ENCODE results near the gene ADAMTSL3.
"Not testable (repeated sequence)": the region's sequence is repeated elsewhere in the genome, so short reads cannot be mapped to it uniquely, and the experiment has no call there.

The ADAMTSL3 gene

GRCh38 chr15:83733691-83734090, 79.8 kb downstream of the ADAMTSL3 start:
- no peaks in the 10 kb centered on the region for H3K4me1 ChIP-seq (ENCODE audit: control insufficient read depth in 5 of 5, insufficient read depth in 5 of 5, low read length in 5 of 5)
- no peak overlapping the region for H3K4me3 ChIP-seq (ENCODE audit: low read depth in 1 of 5, low read length in 5 of 5)
- no peaks in the 10 kb centered on the region for H3K36me3 ChIP-seq (ENCODE audit: control insufficient read depth in 5 of 5, insufficient read depth in 5 of 5, low read length in 5 of 5)
- H3K9ac ChIP-seq (ENCODE audit: low read length in 5 of 5), result no peak overlapping the region
- no peak overlapping the region for H3K27ac ChIP-seq (ENCODE audit: low read depth, low read length)
- H3K9me3 ChIP-seq (ENCODE audit: control insufficient read depth in 5 of 5, low read length in 5 of 5), result peaks cover 0 to 4% (median 0%) of the 10 kb centered on the region in 5 donors
- H3K27me3 ChIP-seq (ENCODE audit: control insufficient read depth in 5 of 5, insufficient read depth in 4 of 5, low read length in 5 of 5), result no peaks in the 10 kb centered on the region

GRCh38 chr15:83734487-83734886, 80.6 kb downstream of the ADAMTSL3 start:
- Histone ChIP-seq H3K36me3 (ENCODE audit: control insufficient read depth in 5 of 5, insufficient read depth in 5 of 5, low read length in 5 of 5) (no peaks in the 10 kb centered on the region), H3K27me3 (ENCODE audit: control insufficient read depth in 5 of 5, insufficient read depth in 4 of 5, low read length in 5 of 5) (no peaks in the 10 kb centered on the region), H3K9me3 (ENCODE audit: control insufficient read depth in 5 of 5, low read length in 5 of 5) (peaks cover 0 to 4% (median 0%) of the 10 kb centered on the region in 5 donors), H3K9ac (ENCODE audit: low read length in 5 of 5) (no peak overlapping the region), H3K4me3 (ENCODE audit: low read depth in 1 of 5, low read length in 5 of 5) (no peak overlapping the region), H3K4me1 (ENCODE audit: control insufficient read depth in 5 of 5, insufficient read depth in 5 of 5, low read length in 5 of 5) (no peaks in the 10 kb centered on the region), H3K27ac (ENCODE audit: low read depth, low read length) (no peak overlapping the region)

- Histone ChIP-seq H3K27me3 (ENCODE audit: control insufficient read depth in 5 of 5, insufficient read depth in 4 of 5, low read length in 5 of 5) (no peaks in the 10 kb centered on the region), H3K36me3 (ENCODE audit: control insufficient read depth in 5 of 5, insufficient read depth in 5 of 5, low read length in 5 of 5) (no peaks in the 10 kb centered on the region), H3K9ac (ENCODE audit: low read length in 5 of 5) (no peak overlapping the region), H3K9me3 (ENCODE audit: control insufficient read depth in 5 of 5, low read length in 5 of 5) (no peaks in the 10 kb centered on the region), H3K4me1 (ENCODE audit: control insufficient read depth in 5 of 5, insufficient read depth in 5 of 5, low read length in 5 of 5) (no peaks in the 10 kb centered on the region), H3K4me3 (ENCODE audit: low read depth in 1 of 5, low read length in 5 of 5) (no peak overlapping the region), H3K27ac (ENCODE audit: low read depth, low read length) (no peak overlapping the region)
Observed at GRCh38 chr15:83739629-83740028, 85.7 kb downstream of the ADAMTSL3 start.

- H3K9ac ChIP-seq (ENCODE audit: low read length in 5 of 5), result no peak overlapping the region
- no peak overlapping the region for H3K4me3 ChIP-seq (ENCODE audit: low read depth in 1 of 5, low read length in 5 of 5)
- no peaks in the 10 kb centered on the region for H3K27me3 ChIP-seq (ENCODE audit: control insufficient read depth in 5 of 5, insufficient read depth in 4 of 5, low read length in 5 of 5)
- H3K9me3 ChIP-seq (ENCODE audit: control insufficient read depth in 5 of 5, low read length in 5 of 5), result peaks cover 0 to 2% (median 0%) of the 10 kb centered on the region in 5 donors
- peaks cover 0 to 13% (median 7%) of the 10 kb centered on the region in 5 donors for H3K4me1 ChIP-seq (ENCODE audit: control insufficient read depth in 5 of 5, insufficient read depth in 5 of 5, low read length in 5 of 5)
- H3K36me3 ChIP-seq (ENCODE audit: control insufficient read depth in 5 of 5, insufficient read depth in 5 of 5, low read length in 5 of 5), result no peaks in the 10 kb centered on the region
- H3K27ac ChIP-seq (ENCODE audit: low read depth, low read length), result no peak overlapping the region
Observed at GRCh38 chr15:83745771-83746170, 91.8 kb downstream of the ADAMTSL3 start.

- Histone ChIP-seq H3K36me3 (ENCODE audit: control insufficient read depth in 5 of 5, insufficient read depth in 5 of 5, low read length in 5 of 5) (no peaks in the 10 kb centered on the region), H3K9ac (ENCODE audit: low read length in 5 of 5) (no peak overlapping the region), H3K4me1 (ENCODE audit: control insufficient read depth in 5 of 5, insufficient read depth in 5 of 5, low read length in 5 of 5) (peaks cover 0 to 13% (median 7%) of the 10 kb centered on the region in 5 donors), H3K9me3 (ENCODE audit: control insufficient read depth in 5 of 5, low read length in 5 of 5) (peaks cover 0 to 2% (median 0%) of the 10 kb centered on the region in 5 donors), H3K27me3 (ENCODE audit: control insufficient read depth in 5 of 5, insufficient read depth in 4 of 5, low read length in 5 of 5) (no peaks in the 10 kb centered on the region), H3K4me3 (ENCODE audit: low read depth in 1 of 5, low read length in 5 of 5) (no peak overlapping the region), H3K27ac (ENCODE audit: low read depth, low read length) (no peak overlapping the region)
Observed at GRCh38 chr15:83746231-83746630, 92.3 kb downstream of the ADAMTSL3 start.

GRCh38 chr15:83747050-83747717, 93.3 kb downstream of the ADAMTSL3 start:
- Histone ChIP-seq H3K36me3 (ENCODE audit: control insufficient read depth in 5 of 5, insufficient read depth in 5 of 5, low read length in 5 of 5) (no peaks in the 10 kb centered on the region), H3K27me3 (ENCODE audit: control insufficient read depth in 5 of 5, insufficient read depth in 4 of 5, low read length in 5 of 5) (no peaks in the 10 kb centered on the region), H3K4me1 (ENCODE audit: control insufficient read depth in 5 of 5, insufficient read depth in 5 of 5, low read length in 5 of 5) (peaks cover 0 to 13% (median 7%) of the 10 kb centered on the region in 5 donors), H3K9me3 (ENCODE audit: control insufficient read depth in 5 of 5, low read length in 5 of 5) (peaks cover 0 to 2% (median 0%) of the 10 kb centered on the region in 5 donors), H3K9ac (ENCODE audit: low read length in 5 of 5) (peak overlapping the region in 2 of 5 donors; percentile 8 to 20), H3K4me3 (ENCODE audit: low read depth in 1 of 5, low read length in 5 of 5) (peak overlapping the region in 4 of 5 donors; percentile 20 to 53 (median 39)), H3K27ac (ENCODE audit: low read depth, low read length) (no peak overlapping the region)

GRCh38 chr15:83747718-83748110, 93.8 kb downstream of the ADAMTSL3 start:
- Histone ChIP-seq H3K9ac (ENCODE audit: low read length in 5 of 5) (no peak overlapping the region), H3K36me3 (ENCODE audit: control insufficient read depth in 5 of 5, insufficient read depth in 5 of 5, low read length in 5 of 5) (no peaks in the 10 kb centered on the region), H3K27me3 (ENCODE audit: control insufficient read depth in 5 of 5, insufficient read depth in 4 of 5, low read length in 5 of 5) (no peaks in the 10 kb centered on the region), H3K9me3 (ENCODE audit: control insufficient read depth in 5 of 5, low read length in 5 of 5) (peaks cover 0 to 2% (median 0%) of the 10 kb centered on the region in 5 donors), H3K27ac (ENCODE audit: low read depth, low read length) (no peak overlapping the region), H3K4me1 (ENCODE audit: control insufficient read depth in 5 of 5, insufficient read depth in 5 of 5, low read length in 5 of 5) (peaks cover 0 to 13% (median 7%) of the 10 kb centered on the region in 5 donors), H3K4me3 (ENCODE audit: low read depth in 1 of 5, low read length in 5 of 5) (peak overlapping the region in 3 of 5 donors; percentile 20 to 53 (median 37))

- Histone ChIP-seq H3K4me1 (ENCODE audit: control insufficient read depth in 5 of 5, insufficient read depth in 5 of 5, low read length in 5 of 5) (no peaks in the 10 kb centered on the region), H3K27me3 (ENCODE audit: control insufficient read depth in 5 of 5, insufficient read depth in 4 of 5, low read length in 5 of 5) (no peaks in the 10 kb centered on the region), H3K9me3 (ENCODE audit: control insufficient read depth in 5 of 5, low read length in 5 of 5) (peaks cover 0 to 3% (median 0%) of the 10 kb centered on the region in 5 donors), H3K4me3 (ENCODE audit: low read depth in 1 of 5, low read length in 5 of 5) (no peak overlapping the region), H3K9ac (ENCODE audit: low read length in 5 of 5) (no peak overlapping the region), H3K27ac (ENCODE audit: low read depth, low read length) (no peak overlapping the region), H3K36me3 (ENCODE audit: control insufficient read depth in 5 of 5, insufficient read depth in 5 of 5, low read length in 5 of 5) (no peaks in the 10 kb centered on the region)
Observed at GRCh38 chr15:83753872-83754493, 100.1 kb downstream of the ADAMTSL3 start.

- not testable (repeated sequence) for H3K27me3 ChIP-seq (ENCODE audit: control insufficient read depth in 5 of 5, insufficient read depth in 4 of 5, low read length in 5 of 5); H3K9me3 ChIP-seq (ENCODE audit: control insufficient read depth in 5 of 5, low read length in 5 of 5)
Observed at GRCh38 chr15:83757291-83757690, 103.4 kb downstream of the ADAMTSL3 start.

GRCh38 chr15:83762367-83762766, 108.4 kb downstream of the ADAMTSL3 start:
- Histone ChIP-seq H3K9me3 (ENCODE audit: control insufficient read depth in 5 of 5, low read length in 5 of 5) (no peaks in the 10 kb centered on the region), H3K4me3 (ENCODE audit: low read depth in 1 of 5, low read length in 5 of 5) (no peak overlapping the region), H3K4me1 (ENCODE audit: control insufficient read depth in 5 of 5, insufficient read depth in 5 of 5, low read length in 5 of 5) (peaks cover 0 to 4% (median 0%) of the 10 kb centered on the region in 5 donors), H3K36me3 (ENCODE audit: control insufficient read depth in 5 of 5, insufficient read depth in 5 of 5, low read length in 5 of 5) (no peaks in the 10 kb centered on the region), H3K9ac (ENCODE audit: low read length in 5 of 5) (no peak overlapping the region), H3K27me3 (ENCODE audit: control insufficient read depth in 5 of 5, insufficient read depth in 4 of 5, low read length in 5 of 5) (no peaks in the 10 kb centered on the region), H3K27ac (ENCODE audit: low read depth, low read length) (no peak overlapping the region)

More at GRCh38 chr15:83757291-83757690, 103.4 kb downstream of the ADAMTSL3 start:
- not testable (repeated sequence) for H3K9ac ChIP-seq (ENCODE audit: low read length in 5 of 5); H3K27ac ChIP-seq (ENCODE audit: low read depth, low read length); H3K4me3 ChIP-seq (ENCODE audit: low read depth in 1 of 5, low read length in 5 of 5); H3K4me1 ChIP-seq (ENCODE audit: control insufficient read depth in 5 of 5, insufficient read depth in 5 of 5, low read length in 5 of 5); H3K36me3 ChIP-seq (ENCODE audit: control insufficient read depth in 5 of 5, insufficient read depth in 5 of 5, low read length in 5 of 5)

All from subcutaneous abdominal adipose tissue (tissue), 5 donors.